ENCODE results near the gene PCCA. TPM values are rescaled to one million over a fixed set of nuclear protein-coding genes. Genes with fewer than 3 reads are reported as not detected.

Gene PCCA
- polyA plus RNA-seq, 1 experiment, result 3.0 TPM

DNA sequence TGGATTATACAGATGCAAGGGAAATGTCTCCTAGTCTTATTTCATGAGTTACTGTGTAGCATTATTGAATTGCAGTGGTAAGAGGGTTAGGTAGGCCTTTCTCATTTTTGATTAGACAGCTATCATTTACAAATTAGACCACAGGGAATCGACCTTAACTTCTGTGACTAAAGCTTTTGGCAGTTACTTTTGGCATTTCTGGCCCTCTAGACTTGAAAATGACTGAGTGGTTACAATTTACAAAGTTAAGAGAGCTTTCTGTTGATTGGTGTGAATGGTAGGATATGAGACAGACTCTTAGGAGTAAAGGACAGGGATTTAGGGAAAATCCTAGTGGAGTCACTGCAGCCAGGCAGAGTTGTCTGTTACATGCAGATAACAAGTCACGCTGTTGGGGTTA lies 413.6 kb downstream of the PCCA start:
- TF ChIP-seq, protein P1, sequence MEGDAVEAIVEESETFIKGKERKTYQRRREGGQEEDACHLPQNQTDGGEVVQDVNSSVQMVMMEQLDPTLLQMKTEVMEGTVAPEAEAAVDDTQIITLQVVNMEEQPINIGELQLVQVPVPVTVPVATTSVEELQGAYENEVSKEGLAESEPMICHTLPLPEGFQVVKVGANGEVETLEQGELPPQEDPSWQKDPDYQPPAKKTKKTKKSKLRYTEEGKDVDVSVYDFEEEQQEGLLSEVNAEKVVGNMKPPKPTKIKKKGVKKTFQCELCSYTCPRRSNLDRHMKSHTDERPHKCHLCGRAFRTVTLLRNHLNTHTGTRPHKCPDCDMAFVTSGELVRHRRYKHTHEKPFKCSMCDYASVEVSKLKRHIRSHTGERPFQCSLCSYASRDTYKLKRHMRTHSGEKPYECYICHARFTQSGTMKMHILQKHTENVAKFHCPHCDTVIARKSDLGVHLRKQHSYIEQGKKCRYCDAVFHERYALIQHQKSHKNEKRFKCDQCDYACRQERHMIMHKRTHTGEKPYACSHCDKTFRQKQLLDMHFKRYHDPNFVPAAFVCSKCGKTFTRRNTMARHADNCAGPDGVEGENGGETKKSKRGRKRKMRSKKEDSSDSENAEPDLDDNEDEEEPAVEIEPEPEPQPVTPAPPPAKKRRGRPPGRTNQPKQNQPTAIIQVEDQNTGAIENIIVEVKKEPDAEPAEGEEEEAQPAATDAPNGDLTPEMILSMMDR (IDR thresholded peaks at IDR 0.05; ENCODE audit: insufficient read depth, low read depth, low read length), result no peak
- CTCF ChIA-PET, result interaction anchor here (1.1 to 2.4 kb wide), 3 partner anchors 12 to 18 kb away, joined by 3 to 5 read pairs (median 5); no protein-coding TSS in a partner anchor
- POLR2A ChIA-PET, result no interaction called here
- Histone ChIP-seq H3K27me3 (ENCODE audit: control insufficient read depth, insufficient read depth, low read length) (no peaks in the 10 kb centered on the region), H3K36me3 (ENCODE audit: control insufficient read depth, insufficient read depth, low read length) (no peaks in the 10 kb centered on the region), H3K4me3 (ENCODE audit: low read depth, low read length) (no peak overlapping the region)
- no peak for DNase-seq (ENCODE audit: low read depth)

DNA sequence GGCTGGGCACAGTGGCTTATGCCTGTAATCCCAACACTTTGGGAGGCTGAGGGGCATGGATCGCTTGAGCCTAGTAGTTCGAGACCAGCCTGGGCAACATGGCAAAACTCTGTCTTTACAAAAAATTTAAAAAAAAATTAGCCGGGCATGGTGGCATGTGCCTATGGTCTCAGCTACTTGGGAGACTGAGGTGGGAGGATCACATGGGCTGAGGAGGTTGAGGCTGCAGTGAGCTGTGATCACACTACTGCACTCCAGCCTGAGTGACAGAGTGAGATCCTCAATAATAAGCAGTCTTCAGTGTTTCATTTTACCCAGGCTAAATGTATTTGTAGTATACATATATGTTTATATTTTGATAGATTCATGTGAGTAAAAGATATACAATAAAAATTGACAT lies 414.7 kb downstream of the PCCA start:
- no peak overlapping the region for H3K4me3 ChIP-seq (ENCODE audit: low read depth, low read length)
- DNase-seq (ENCODE audit: low read depth), result no peak
- H3K36me3 ChIP-seq (ENCODE audit: control insufficient read depth, insufficient read depth, low read length), result no peaks in the 10 kb centered on the region
- ChIA-PET POLR2A (no interaction called here), CTCF (interaction anchor here (0.6 kb wide), 2 partner anchors 468 to 588 kb away, joined by 3 to 4 read pairs; no protein-coding TSS in a partner anchor)
- H3K27me3 ChIP-seq (ENCODE audit: control insufficient read depth, insufficient read depth, low read length), result no peaks in the 10 kb centered on the region
- TF ChIP-seq, protein P1 (IDR thresholded peaks at IDR 0.05; ENCODE audit: insufficient read depth, low read depth, low read length), result no peak

DNA sequence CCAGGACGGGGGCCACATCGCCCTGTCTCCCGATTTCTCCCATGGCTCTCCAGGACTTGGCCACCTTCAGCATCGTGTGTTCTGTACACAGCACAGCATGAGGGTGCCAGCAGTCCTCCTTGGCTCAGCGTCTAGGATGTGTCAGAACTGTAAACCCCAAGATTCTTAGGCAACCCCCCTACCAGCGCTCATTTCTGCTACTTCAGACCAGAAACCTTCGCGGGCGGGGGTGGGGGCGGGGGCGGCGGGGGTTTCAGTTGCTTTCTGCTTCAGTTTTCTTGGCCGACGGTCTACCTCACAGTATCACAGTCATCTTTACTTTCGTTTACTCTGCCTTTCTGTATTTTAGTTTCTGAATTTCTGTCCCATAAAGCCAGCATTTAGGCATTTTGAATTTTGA lies 417.3 kb downstream of the PCCA start:
- H3K27me3 ChIP-seq (ENCODE audit: control insufficient read depth, insufficient read depth, low read length), result no peaks in the 10 kb centered on the region
- ChIA-PET CTCF (no interaction called here), POLR2A (no interaction called here)
- no peak for DNase-seq (ENCODE audit: low read depth)
- H3K4me3 ChIP-seq (ENCODE audit: low read depth, low read length), result no peak overlapping the region
- TF ChIP-seq, protein P1 (IDR thresholded peaks at IDR 0.05; ENCODE audit: insufficient read depth, low read depth, low read length), result no peak
- no peaks in the 10 kb centered on the region for H3K36me3 ChIP-seq (ENCODE audit: control insufficient read depth, insufficient read depth, low read length)

DNA sequence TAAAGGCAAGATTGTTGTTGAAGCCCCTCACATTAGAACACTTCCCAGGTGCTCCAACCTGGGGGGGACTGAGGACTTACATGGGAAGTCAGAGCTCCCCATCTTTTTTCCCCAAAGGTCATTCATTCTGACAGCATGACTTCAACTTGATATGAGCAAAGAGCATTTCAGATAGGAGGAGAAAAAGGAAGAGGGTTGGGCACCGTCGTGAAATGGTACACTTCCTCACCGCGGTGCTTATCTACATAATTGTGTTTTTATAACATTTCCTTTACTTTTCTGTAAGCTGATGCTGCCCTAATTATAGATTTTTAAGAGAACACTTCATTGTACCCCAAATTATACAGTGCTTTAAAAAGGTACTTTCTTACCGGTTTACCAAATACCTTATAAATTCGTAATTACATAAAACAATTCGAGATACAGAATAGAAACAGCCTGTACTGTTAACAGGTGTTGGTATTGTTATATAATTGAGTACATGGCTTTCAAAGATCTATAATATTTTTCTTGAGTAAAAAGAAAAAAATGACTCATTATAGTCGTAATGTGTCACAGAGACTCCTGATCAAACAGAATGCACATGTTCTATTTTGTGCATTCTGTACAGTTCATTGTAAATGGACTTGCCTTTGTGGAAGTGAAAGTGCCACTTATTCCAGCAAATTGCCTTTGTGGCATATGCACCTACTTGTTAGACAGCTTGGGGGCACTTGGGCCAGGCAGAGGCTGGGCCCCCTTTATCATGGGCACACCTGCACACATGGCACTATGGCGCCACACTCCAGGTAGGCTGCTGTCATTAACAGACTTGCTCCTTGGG lies 417.9 kb downstream of the PCCA start:
- no peak for DNase-seq (ENCODE audit: low read depth)
- ChIA-PET CTCF (interaction anchor here (1.0 kb wide), 1 partner anchor 229 kb away, joined by 3 read pairs; no protein-coding TSS in a partner anchor), POLR2A (no interaction called here)
- TF ChIP-seq, protein P1 (IDR thresholded peaks at IDR 0.05; ENCODE audit: insufficient read depth, low read depth, low read length), result no peak
- Histone ChIP-seq H3K27me3 (ENCODE audit: control insufficient read depth, insufficient read depth, low read length) (no peaks in the 10 kb centered on the region), H3K4me3 (ENCODE audit: low read depth, low read length) (no peak overlapping the region), H3K36me3 (ENCODE audit: control insufficient read depth, insufficient read depth, low read length) (no peaks in the 10 kb centered on the region)

DNA sequence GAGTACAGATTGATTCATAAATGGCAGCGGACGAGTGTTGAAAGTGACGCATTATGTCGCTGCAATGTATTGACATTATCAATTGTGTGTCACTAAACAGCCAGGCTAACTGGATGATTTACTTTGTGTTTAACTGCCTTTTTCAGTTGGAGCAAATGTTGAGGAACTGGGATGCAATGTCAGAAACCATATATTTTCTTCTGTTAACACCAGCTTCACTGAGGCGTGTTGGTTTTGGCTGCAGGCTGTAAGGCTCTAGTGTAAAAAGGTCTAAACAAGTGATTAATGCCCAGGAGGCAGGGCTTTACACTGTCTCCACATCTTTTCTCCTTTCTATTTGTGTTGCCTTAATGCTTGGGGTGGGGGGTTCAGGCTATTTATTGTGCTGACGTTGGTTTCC lies 419.6 kb downstream of the PCCA start:
- ChIA-PET POLR2A (no interaction called here), CTCF (no interaction called here)
- no peak overlapping the region for H3K4me3 ChIP-seq (ENCODE audit: low read depth, low read length)
- TF ChIP-seq, protein P1 (IDR thresholded peaks at IDR 0.05; ENCODE audit: insufficient read depth, low read depth, low read length), result no peak
- DNase-seq (ENCODE audit: low read depth), result no peak
- H3K36me3 ChIP-seq (ENCODE audit: control insufficient read depth, insufficient read depth, low read length), result no peaks in the 10 kb centered on the region
- H3K27me3 ChIP-seq (ENCODE audit: control insufficient read depth, insufficient read depth, low read length), result no peaks in the 10 kb centered on the region
